HG03439 (cell line): ENCODE results near the gene CDC42BPB.
A peak's percentile ranks its signal among the peaks of the same experiment; 100 is the strongest.
"Not testable (repeated sequence)": the region's sequence is repeated elsewhere in the genome, so short reads cannot be mapped to it uniquely, and the experiment has no call there.

Experiments used
- ATAC-seq: cut with Tn5 transposase; IDR thresholded peaks from one replicate; pipeline ENCODE4 v1.9.1; 2021; ENCODE audit warnings: mild to moderate bottlenecking, moderate library complexity; ENCODE audit not compliant: unreplicated experiment

Gene CDC42BPB

GRCh38 chr14:103056322-103057027, 874 bp downstream of the CDC42BPB start:
- peak; percentile 14 for ATAC-seq

- no peak for ATAC-seq
These were observed 1.7 kb downstream of the CDC42BPB start for GRCh38 chr14:103055695-103056094.

DNA sequence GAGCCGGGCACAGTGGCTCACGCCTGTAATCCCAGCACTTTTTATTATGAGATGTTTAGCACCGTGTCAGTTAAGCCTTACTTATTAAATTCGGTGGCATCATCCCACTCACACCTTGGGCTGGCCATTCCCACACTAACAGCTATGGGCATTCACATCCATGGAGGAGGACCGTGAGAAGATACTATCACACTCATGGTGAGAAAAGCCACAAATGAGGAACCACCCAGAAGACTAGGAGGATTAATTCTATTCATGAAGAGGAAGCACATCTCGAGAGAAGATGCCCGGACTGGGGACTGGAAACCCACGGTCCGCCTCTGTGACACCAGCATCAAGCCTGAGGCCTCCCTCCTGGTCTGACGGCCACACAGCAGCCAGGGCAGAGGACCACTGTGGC, 4.9 kb downstream of the CDC42BPB start:
- no peak for ATAC-seq

GRCh38 chr14:103050935-103051334, 6.4 kb downstream of the CDC42BPB start:
- ATAC-seq = no peak

DNA sequence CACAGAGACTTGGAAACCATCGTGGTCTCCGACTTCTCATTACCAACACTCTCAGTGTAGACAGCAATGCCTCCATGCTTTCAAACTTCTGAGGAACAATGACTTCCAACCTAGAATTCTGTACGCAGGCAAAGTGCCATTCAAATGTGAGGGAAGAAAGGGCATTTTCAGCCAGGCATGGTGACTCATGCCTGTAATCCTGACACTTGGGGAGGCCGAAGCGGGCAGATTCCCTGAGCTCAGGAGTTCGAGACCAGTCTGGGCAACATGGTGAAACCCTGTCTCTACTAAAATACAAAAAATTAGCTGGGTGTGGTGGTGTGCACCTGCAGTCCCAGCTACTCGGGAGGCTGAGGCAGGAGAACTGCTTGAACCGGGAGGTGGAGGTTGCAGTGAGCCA, 9.9 kb downstream of the CDC42BPB start:
- not testable (repeated sequence) for ATAC-seq

- no peak for ATAC-seq
These were observed 11.9 kb downstream of the CDC42BPB start for GRCh38 chr14:103045371-103045869.

GRCh38 chr14:103043257-103044015, 13.9 kb downstream of the CDC42BPB start:
- ATAC-seq = no peak

DNA sequence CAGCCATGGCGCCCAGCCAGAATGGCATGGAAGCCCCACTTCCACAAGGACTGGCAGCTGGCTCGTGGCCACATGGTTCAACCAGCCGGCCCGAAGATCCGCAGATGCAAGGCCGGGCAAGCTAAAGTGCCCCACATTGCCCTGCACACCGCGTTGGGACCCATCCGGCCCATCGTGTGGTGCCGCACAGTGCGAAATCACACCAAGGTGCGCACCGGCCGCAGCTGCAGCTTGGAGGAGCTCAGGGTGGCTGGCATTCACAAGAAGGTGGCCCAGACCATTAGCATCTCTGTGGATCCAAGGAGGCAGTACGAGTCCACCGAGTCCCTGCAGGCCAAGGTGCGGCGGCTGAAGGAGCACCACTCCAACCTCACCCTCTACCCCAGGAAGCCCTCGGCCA, 15.9 kb downstream of the CDC42BPB start:
- no peak for ATAC-seq

DNA sequence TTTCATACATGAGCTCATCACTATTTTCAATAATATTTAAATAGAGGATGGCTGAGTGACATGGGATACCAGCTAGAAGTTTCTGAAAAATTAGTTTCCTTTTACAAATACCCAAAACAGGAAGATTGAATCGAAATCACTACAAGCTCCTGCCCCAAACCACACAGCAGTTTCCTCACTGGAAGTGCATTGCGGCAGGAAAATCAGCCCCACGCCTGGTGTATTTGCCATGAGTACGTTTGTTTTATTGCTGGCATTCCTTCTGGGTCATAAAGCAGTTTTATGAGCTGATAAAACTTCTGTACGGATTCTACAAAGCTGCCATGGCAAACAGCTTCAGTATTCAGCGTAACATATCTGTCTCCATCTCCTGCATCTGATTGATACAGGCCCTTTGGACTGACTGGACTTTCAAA, 23.7 kb downstream of the CDC42BPB start:
- ATAC-seq = no peak

DNA sequence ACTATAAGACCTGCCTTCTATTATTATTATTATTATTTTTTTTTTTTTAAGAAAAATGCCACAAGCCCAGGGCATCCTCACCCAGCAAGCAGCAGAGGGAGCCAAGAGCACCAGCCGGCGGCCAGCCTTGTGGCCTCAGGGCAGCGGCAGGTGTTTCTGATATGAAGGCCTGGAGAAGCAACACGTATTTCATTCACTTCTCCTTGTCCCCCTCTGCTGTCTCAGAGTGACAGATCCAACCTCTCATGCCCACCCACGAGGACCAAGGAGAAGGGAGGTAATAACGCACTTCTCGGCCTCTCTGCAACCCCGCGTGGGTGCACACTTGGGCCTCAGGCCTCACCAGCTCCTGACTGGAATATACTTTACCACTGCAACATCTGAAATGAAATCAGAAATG, 25.4 kb downstream of the CDC42BPB start:
- no peak for ATAC-seq

GRCh38 chr14:103031566-103031911, 25.8 kb downstream of the CDC42BPB start:
- ATAC-seq = no peak

DNA sequence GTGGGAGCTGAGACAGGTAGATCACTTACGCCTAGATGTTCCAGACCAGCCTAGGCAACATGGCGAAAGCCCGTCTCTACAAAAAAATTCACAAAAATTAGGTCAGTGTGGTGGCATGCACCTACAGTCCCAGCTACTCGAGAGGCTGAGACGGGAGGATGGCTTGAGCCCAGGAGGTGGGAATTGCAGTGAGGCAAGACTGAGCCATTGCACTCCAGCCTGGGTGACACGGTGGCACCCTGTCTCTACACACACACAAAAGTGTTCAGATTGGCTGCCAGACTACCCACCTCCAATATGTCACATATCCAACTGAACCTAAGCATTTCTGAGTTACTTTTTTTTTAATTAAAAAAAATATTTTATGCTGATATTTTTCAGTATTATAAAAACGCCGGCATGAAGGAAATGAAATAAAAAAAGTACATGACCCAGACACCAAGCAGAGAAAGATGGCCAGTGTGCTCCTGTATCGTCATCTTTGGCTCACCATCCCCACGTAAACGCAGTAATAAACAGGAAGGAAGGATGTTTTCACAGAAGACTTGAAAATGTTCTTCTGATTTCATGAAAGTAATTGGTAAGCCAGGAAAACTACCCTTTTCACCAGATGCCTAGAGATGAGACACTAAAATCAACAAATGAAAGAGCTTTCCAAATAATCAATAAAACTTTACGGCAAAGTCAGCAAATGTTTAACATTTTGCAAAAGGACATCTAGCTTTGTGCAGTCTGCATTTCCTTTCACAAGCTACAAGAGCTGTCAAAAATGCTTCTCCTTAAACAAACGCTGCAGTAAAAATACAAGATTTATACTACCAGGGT, 26.4 kb downstream of the CDC42BPB start:
- ATAC-seq = no peak

DNA sequence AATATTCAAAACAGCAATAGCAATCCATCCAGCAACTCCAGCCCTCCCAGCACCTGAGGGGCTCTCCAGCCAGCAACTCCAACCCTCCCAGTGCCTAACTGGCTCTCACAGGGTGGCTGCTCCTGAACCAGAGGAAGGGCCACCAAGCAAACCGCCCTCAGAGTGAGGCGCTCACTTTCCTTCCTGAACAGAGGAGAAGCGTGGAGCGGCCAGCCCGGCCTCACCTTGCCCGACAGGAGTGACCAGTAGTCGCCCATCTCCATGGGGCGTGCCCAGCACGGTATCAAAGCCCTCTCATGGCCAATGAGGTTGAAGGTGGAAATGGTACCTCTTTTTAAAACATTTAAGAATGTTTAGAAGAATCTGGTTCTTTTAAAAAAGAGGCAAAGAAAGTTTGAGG, 27.4 kb downstream of the CDC42BPB start:
- ATAC-seq = no peak

DNA sequence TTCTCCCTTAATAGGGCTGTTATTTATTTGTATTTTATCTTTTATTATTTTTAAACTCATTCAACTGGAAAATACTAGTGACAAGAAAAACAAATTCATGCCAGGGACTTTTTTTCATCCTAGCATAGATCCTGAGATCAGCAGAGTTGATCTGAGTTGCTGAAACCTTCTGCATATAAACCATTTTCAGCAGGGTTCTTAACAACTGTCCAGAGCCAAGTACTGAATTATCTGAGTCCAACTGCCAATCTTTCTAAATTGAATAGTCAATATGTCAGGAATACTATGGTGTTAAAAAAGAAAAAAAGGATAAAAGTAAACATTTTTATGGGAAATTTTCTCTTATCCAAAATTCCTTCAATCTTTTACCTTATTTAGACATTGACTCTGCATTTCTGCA, 28.6 kb downstream of the CDC42BPB start:
- ATAC-seq = no peak

- no peak for ATAC-seq
These were observed 29.1 kb downstream of the CDC42BPB start for GRCh38 chr14:103028161-103028767.

GRCh38 chr14:103027451-103027850, 29.9 kb downstream of the CDC42BPB start:
- no peak for ATAC-seq

DNA sequence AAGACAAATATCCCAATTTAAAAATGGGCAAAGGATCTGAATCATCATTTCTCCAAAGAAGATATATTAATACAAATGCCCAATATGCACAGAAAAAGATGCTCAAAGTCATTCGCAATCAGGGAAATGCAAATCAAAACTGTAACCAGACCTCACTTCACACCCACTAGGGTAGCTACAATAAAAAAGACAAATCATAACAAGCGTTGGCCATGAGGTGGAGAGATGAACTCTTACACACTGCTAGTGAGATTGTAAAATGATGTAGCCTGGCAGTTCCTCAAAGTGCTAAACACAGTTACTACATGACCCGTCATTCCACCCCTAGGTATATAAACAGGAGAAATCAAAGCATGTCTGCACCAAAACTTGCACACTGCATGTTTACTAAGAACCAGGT, 30.4 kb downstream of the CDC42BPB start:
- ATAC-seq = no peak

- not testable (repeated sequence) for ATAC-seq
These were observed 31.2 kb downstream of the CDC42BPB start for GRCh38 chr14:103026196-103026595.

GRCh38 chr14:103023881-103024473, 33.4 kb downstream of the CDC42BPB start:
- ATAC-seq = no peak

DNA sequence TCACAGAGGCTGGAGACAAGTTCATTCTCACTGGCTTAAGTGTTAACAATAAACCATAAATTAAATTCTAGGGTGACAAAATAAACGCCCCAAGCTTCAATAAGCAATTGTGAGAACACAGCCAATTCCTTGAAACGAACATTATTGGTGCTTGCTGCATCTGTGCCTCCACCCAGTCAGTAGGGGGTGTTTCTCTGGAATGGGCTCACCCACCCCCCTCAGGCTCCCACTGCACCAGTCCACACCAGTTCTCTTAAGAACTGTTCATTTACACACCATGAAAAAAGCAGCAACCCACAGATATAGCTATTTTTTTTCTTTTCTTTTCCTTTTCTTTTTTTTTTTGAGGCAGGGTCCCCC, 34.7 kb downstream of the CDC42BPB start:
- ATAC-seq = no peak
